Renal cortex interstitium (tissue), 11 donors: ENCODE measurements around the gene LAMTOR1. TPM values are rescaled to one million over a fixed set of nuclear protein-coding genes. Genes with fewer than 3 reads are reported as not detected.

Source experiments
- DNase-seq, 11 donors: peaks; one replicate each; pipeline ENCODE4 v3.0.0-alpha.2; 2013; ENCODE audit warnings: low read depth in 9 of 11, low spot score in 4 of 11; ENCODE audit errors: extremely low read depth in 1 of 11
- polyA plus RNA-seq, 3 donors: library from polyadenylated mRNA; unstranded; fragments of 120-200 nt; gene quantifications; one replicate each; pipeline ENCODE4 v1.2.1, GENCODE V29; 2013; ENCODE audit not compliant: insufficient read length in 3 of 3

Gene LAMTOR1
- polyA plus RNA-seq, 3 donors = 115 to 126 (median 120) TPM

- peak in 7 of 11 donors; percentile 43 to 70 (median 58) for DNase-seq
These were observed 11.8 kb downstream of the LAMTOR1 start for GRCh38 chr11:72091292-72091691.

DNA sequence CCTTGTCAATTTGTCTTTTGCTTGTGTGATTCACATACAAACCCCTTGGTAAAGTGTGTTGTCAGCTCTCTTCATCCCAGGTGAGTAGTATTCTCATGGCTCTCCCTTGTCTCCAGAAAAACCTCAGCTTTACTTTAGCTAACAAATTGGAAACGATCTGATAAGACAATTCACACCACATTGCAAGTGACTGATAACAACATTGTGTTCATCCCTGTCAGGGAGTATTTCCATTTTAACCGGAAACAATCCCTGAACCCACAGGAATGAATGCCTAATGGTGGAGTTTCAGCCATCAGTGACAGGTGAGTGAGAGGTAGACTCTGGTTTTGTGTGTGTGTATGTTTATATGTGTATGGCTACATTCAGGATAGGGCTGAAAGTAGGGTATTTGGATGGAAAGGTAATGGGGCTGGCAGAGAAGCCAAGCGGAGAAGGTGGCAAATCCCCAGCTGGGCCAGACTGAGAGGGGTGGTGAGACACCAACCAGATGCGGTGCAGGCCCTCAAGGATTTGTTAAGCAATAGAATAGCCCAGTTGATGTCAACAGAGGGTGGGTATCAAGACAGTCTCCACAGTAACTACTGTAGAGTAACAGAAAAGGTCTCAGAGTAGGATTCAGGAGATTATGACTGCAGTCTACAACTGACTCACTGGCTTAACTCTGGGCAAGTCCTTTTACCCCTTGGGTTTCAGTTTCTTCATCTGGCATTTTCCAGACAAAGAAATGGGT lies 14.9 kb downstream of the LAMTOR1 start:
- no peak for DNase-seq

DNA sequence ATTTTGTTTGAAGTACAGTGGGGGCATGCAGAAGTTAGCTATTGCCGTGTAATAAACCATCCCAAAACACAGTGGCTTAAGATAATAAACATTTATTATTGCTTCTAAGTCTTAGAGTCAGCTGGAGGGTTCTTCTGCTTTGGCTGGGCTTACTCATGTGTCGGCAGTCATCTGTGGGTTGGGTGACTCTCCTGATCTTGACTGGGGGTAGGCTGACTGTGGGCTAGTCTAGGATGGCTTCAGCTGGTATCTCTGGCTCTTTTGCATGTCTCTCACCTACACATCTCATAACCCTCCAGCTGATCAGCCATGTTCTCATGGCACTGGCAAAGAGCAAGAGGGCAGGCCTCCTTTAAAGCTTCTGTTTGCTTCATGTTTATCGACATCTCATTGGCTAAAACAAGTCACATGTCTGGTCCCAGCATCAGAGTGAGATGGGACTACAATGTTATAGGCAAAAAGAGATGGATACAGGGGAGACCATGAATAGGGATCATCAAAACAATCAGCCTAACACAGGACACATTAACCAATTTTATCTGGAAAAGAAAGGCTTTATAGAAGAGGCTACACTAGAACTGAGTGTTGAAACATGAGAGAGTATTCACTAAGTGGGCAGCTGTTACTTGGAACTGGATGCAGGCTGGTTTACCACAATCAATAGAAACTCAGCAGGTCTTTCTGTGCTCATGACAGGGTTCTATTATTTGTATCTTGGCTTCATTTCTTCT lies 17.3 kb downstream of the LAMTOR1 start:
- DNase-seq = no peak

DNA sequence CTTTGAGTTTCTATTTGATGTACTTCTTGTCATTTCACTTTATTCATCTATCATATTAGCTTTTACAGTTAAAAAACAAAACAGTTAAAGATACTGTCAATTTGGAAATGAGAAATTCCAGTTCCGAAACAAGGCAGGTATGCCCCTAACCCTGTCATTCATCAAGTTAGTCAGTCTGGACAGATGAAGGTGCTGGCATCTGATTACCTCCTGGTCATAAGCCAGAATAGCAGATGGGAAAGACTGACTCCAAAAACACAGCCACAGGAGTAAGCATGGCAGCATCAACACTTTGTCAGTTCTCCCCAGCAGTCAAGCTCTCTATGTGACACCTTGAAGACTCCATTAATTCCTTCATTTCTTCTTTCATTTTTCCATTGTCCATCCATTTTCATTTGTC lies 18.1 kb downstream of the LAMTOR1 start:
- no peak for DNase-seq

DNA sequence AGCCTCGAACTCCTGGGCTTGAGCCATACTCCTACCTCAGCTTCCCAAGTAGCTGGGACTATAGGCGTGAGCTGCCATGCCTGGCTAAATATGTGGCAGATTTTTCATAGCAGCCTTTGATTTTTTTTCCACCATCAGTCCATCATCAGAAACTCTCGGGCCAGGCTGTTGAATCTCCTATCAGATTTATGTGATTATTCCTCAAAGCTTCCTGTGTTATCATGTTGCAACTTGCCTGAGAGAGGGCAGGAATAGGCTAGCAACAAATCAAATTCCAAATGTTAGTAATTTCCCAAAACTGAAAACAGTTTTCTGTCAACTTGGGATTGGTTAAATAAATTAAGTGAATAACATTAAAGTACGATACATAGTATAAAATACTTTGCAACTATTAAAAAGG lies 19.0 kb downstream of the LAMTOR1 start:
- no peak for DNase-seq

DNA sequence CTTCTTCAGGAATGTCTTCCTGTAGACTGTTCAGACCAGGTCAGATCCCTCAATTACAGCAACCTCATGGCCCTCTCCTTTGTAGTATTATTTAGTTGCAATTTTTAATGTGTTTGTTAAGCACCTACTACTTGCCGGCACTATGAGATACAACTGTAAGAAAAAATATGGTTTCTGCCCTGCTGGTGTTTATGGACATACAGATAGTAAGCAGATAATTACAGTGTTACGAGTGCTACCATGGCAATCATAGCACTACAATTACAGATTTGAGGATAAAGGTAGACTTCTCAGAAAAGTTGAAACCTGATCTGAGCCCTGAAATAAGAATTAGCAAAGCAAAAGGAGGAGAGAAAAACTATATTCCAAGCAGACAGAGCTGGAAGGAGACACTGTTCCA lies 19.7 kb downstream of the LAMTOR1 start:
- no peak for DNase-seq

DNA sequence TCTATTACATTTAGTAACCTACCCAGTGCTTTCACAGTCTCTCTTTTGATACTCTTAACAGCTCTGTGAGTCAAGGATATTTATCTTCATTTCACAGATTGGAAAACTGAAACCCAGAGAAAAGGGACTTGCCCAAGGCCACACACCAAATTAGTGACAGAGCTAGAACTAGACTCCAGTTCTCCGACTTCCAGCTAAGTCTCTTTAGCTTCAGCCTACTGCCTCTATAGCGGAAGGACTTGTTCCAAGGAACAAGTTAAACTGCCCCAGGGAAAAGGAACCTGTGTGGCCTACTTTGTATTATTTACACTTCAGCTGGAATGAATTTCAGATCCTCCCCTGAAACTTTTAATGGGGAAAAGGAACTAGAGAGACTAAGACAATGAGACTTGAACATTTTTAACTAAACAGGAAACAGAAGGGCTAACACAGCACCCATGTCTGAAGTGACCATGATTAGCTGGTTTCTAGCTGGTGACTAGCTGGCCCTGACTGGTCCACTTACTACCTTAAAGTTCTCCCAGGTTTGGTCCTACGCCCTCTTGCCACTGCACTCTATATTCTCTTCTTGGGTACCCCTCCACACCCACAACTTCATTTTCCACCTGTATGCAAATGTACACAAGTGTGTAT lies 21.2 kb downstream of the LAMTOR1 start:
- no peak for DNase-seq

DNA sequence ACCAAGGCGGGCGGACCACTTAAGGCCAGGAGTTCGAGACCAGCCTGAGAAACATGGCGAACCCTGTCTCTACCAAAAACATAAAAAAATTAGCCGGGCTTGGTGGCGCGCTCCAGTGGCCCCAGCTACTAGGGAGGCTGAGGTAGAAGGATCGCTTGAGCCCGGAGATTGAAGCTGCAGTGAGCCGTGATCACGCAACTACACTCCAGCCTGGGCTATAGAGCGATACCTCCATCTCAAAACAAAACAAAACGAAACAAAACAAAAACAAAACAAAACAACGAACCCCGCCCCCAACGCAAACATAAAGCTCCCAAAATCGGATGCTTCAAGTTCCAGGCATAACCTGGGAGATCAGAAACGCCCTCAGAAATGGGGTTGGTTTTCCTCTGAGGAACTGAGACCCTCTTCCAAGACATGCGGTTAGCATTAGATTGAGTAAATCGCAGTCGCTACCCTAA lies 21.9 kb downstream of the LAMTOR1 start:
- DNase-seq = no peak

- peak; percentile 99 to 100 (median 100) for DNase-seq
These were observed 22.5 kb downstream of the LAMTOR1 start, which contains the start of the genes LRRC51 and NUMA1 for GRCh38 chr11:72080326-72081183. LRRC51 (plus strand) TSS chr11:72080850; CDS start chr11:72089084, 8,234 bp downstream. NUMA1 (minus strand) TSS chr11:72080542; CDS start chr11:72035943, 44,599 bp downstream.

DNA sequence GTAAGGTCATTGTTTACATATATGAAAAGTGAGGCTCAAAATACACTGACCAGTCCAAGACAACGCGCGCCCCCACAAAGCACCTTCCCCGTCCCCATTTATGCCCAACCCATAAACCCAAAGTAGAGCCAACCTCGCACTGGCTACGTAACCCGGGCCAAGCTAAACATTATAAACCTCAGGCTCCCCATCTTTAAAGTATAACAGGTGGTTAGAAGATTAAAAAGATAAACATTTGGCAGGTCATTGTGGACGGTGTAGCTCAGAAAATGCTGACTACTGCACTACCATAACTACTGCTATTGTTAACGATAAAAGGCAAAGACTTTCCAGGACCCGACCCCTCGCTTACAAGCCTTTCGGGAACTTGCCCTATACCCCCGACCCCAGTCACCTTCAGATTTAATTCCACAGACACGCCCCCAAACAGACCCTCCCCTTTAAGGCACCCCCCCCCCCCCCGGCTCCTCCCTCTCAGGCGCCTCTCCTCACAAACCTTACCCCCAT lies 23.2 kb downstream of the LAMTOR1 start:
- DNase-seq = peak in 3 of 11 donors; percentile 36 to 55 (median 45)

- DNase-seq = no peak
These were observed 24.6 kb downstream of the LAMTOR1 start for GRCh38 chr11:72078477-72078876.

- DNase-seq = no peak
These were observed 27.3 kb downstream of the LAMTOR1 start for GRCh38 chr11:72075756-72076155.

GRCh38 chr11:72075109-72075508 lies 28.0 kb downstream of the LAMTOR1 start:
- no peak for DNase-seq

DNA sequence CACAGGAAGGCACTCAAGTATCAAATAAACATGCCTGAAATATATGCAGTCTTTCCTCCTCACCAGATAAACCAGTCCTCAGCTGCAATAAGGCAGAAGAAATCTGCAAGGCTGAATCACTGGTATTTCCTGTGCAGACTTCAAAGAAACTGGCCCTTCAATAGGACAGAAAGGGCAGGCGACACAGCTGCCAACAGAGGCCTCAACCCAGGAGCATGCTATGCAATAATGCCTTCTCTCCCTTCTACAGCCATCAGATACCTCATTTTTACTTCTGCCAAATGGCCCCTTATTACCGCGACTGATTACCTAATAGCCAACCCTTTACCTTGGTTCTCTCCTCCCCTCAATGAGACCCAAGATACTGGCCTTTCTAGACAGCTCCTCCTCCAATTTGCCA lies 30.7 kb downstream of the LAMTOR1 start:
- no peak for DNase-seq

DNA sequence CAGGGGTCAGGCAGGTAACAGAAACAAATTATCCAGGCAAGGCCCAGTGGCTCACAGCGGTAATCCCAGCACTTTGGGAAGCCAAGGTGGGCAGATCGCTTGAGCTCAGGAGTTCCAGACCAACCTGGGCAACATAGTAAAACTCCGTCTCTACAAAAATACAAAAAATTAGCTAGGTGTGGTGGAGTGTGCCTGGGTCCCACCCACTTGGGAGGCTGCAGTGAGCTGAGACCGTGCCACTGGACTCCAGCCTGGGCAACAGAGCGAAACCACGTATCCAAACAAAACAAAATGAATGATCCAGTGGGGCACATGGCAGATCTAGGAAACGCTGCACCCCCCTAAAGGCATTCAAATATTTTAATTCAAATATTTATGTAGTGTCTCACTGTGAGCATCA lies 32.6 kb downstream of the LAMTOR1 start:
- no peak for DNase-seq

DNA sequence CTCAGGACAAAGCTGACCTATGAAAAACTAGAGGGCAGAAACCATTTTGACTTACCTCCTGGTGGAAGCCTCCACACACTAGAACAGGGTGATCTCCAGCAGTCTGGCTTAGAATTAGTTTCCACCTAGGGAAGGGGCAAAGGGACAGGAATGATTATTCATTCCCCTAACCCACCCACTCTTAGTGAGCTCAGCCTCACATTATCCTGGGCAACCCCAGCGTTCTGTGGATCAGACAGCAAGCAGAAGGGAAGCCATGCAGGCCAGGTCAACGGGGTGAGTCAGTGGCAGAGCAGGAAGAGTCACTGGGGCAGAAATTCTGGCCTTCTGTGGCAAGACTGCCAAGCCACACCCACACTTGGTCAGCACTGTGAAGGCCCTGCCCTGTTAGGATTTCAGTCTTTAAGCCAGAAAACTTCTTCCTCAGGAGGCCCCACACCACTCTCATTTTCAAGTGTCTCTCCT lies 33.3 kb downstream of the LAMTOR1 start:
- no peak for DNase-seq

GRCh38 chr11:72069200-72069599 lies 33.9 kb downstream of the LAMTOR1 start:
- no peak for DNase-seq

DNA sequence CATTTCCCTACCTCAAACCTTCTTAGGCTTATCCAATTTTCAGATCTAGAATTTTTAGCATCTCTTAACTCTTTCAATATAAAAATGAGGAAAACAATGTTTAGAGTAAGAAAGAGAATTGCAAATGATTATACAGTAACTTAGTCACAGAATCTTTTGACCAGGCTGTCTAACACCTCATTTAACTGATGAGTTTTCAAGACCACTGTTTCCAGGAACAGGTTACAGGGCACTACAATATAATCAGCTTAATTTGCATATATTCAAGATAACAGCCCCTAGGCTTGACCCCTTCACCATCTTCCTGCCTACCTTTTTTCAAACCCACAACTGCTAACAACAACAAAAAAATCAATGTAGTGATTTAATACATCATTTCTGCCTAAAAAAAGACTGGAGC lies 35.4 kb downstream of the LAMTOR1 start:
- DNase-seq = no peak

DNA sequence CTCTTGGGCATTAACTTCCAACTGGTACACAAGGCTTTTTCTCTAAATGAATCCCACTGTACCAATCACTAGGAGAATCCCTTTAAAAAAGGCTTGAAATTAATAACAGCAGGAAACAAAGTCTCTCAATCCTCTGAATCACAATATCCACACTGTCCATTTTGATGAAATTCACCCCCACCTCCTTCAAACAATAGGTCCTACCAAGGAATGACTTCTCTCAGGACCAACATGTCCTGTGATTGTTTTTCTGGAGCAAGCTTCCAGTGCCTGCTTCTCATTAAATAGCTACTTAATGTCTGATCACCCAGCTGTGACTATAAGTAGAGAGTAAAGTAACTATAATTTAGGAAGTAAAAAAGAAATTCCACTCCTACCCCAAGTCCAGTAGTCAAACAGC lies 35.8 kb downstream of the LAMTOR1 start:
- DNase-seq = no peak
